NT2/D1 (cell line): ENCODE results near the gene OSBPL7.

Experiments used
- YY1 ChIP-seq: IDR thresholded peaks from 2 replicates; pipeline ENCODE4 v1.6.1; 2011; ENCODE audit not compliant: insufficient read length, insufficient read depth
- ZNF274 ChIP-seq: IDR thresholded peaks from 2 replicates; pipeline ENCODE4 v1.6.1; 2011; ENCODE audit warnings: mild to moderate bottlenecking, low read depth, low read length

DNA sequence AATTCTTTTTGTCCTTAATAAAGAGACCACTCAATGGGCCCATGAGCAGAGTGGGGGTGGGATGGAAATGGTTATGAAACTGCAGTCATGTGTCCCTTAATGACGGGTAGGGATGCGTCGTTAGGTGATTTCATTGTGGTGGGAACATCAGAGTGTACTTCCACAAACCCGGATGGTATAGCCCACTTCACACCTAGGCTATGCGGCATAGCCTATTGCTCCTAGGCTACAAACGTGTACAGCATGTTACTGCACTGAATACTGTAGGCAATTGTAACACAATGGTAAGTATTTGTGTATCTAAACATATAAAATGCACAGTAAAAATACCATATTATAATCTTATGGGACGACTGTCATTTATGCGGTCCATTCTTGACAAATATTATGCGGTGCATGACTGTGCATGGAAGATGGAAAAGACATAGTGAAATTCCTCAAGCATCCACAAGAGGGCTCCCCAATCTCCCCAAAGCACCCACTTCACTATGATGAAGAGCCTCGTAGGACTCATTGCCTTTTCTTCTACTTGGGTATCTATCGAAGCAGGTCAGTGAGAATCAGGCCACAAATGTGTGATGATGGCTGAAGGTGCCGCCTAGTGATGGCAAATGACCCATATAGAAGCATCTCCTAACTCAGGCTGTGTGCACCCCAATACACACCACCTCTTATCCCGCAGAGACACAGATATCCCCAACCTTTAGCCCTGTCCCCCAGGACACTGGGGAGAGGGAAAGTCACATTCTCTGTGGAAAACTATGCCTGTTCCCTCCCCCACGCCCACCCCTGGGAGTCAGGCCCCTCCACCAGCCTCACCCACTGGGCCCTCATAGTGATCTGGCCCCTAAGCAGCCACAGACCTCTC lies 45.0 kb downstream of the OSBPL7 start:
- no peak for TF ChIP-seq ZNF274
- no peak for TF ChIP-seq YY1
